AG04450 (cell line): ENCODE data around the gene NEDD4L. TPM values are rescaled to one million over a fixed set of nuclear protein-coding genes. Genes with fewer than 3 reads are reported as not detected.

Source experiments
- CTCF ChIA-PET: fragments of 300-600, 350-600 bp; formaldehyde crosslinking; extraction: SDS; loops from one replicate; lab custom pipeline; 2022; ENCODE audit warnings: antibody characterized with exemption, inconsistent platforms; lab: Charles Lee
- POLR2A ChIA-PET: fragments of 350-600 bp; formaldehyde crosslinking; extraction: SDS; loops from one replicate; lab custom pipeline; 2021; ENCODE audit warnings: antibody characterized with exemption, inconsistent platforms; lab: Yijun Ruan, JAX
- DNase-seq: peaks from one replicate; pipeline ENCODE4 v3.0.0-alpha.2; 2011; ENCODE audit warnings: low read depth, low spot score
- H3K27ac ChIP-seq: one replicate; pipeline ENCODE4 v1.5.1; 2012; ENCODE audit warnings: low read depth, low read length, control low read depth
- H3K27me3 ChIP-seq: one replicate; pipeline ENCODE4 v1.6.0; 2012; ENCODE audit warnings: low read length; ENCODE audit not compliant: control insufficient read depth, insufficient read depth
- H3K4me3 ChIP-seq: 2 replicates; pipeline ENCODE4 v1.5.1; 2011; ENCODE audit warnings: mild to moderate bottlenecking, low read depth, low read length, control low read depth
- H3K9me3 ChIP-seq: 2 replicates; pipeline ENCODE4 v1.5.1; 2012; ENCODE audit warnings: low read length; ENCODE audit not compliant: control insufficient read depth, insufficient read depth
- polyA plus RNA-seq: library from polyadenylated mRNA; depleted of rRNA; stranded (reverse); fragments of >200 nt; gene quantifications from 2 replicates; pipeline ENCODE4 v1.2.3, GENCODE V29; 2011
- TF ChIP-seq, protein P1 (sequence below): IDR thresholded peaks from 2 replicates; pipeline ENCODE4 v1.5.1; 2011; ENCODE audit warnings: low read depth, low read length, control low read depth, inconsistent platforms

Gene NEDD4L
- polyA plus RNA-seq, 1 experiment: 15.0 TPM

DNA sequence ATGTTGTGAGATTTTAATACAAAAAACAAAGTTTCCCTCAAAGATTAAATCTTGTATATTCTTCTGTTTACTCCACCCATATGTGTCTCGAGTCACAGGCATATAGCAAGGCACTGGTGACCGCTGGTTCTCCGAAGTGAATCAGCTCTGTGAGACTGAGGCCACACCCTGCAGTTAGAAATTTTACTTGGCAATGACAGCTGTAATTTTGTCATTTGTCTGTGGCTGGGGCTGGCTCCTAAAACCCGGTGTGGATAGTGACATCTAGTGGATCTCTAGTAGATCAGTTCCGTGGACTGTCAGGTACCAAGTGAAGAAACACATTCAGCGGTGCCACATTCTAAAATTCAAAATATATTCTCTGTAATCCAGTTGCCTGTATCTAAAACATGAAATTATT, 278.0 kb downstream of the NEDD4L start:
- ChIA-PET CTCF (interaction anchor here (0.7 to 1.2 kb wide), 8 partner anchors 8 to 279 kb away, joined by 3 to 5 read pairs (median 4); partner anchors contain the start of gene NEDD4L), POLR2A (no interaction called here)
- Histone ChIP-seq H3K27me3 (no peaks in the 10 kb centered on the region), H3K9me3 (no peaks in the 10 kb centered on the region), H3K4me3 (no peak overlapping the region), H3K27ac (no peak overlapping the region)
- TF ChIP-seq, protein P1, sequence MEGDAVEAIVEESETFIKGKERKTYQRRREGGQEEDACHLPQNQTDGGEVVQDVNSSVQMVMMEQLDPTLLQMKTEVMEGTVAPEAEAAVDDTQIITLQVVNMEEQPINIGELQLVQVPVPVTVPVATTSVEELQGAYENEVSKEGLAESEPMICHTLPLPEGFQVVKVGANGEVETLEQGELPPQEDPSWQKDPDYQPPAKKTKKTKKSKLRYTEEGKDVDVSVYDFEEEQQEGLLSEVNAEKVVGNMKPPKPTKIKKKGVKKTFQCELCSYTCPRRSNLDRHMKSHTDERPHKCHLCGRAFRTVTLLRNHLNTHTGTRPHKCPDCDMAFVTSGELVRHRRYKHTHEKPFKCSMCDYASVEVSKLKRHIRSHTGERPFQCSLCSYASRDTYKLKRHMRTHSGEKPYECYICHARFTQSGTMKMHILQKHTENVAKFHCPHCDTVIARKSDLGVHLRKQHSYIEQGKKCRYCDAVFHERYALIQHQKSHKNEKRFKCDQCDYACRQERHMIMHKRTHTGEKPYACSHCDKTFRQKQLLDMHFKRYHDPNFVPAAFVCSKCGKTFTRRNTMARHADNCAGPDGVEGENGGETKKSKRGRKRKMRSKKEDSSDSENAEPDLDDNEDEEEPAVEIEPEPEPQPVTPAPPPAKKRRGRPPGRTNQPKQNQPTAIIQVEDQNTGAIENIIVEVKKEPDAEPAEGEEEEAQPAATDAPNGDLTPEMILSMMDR: peak; percentile 61
- no peak for DNase-seq

DNA sequence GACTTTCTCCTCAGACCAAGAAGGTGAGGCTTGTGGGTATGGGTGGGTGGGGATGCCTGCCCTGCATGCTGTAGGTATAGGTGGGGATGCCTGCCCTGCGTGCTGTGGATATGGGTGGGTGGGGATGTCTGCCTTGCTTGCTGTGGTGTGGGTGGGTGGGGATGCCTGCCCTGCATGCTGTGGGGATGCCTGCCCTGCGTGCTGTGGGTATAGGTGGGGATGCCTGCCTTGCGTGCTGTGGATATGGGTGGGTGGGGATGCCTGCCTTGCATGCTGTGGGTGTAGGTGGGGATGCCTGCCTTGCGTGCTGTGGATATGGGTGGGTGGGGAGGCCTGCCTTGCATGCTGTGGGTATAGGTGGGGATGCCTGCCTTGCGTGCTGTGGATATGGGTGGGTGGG, 278.4 kb downstream of the NEDD4L start:
- ChIA-PET CTCF (interaction anchor here (0.9 to 1.2 kb wide), 3 partner anchors 141 to 185 kb away, joined by 3 to 4 read pairs (median 3); no protein-coding TSS in a partner anchor), POLR2A (no interaction called here)
- Histone ChIP-seq H3K4me3 (no peak overlapping the region), H3K27ac (no peak overlapping the region), H3K27me3 (no peaks in the 10 kb centered on the region), H3K9me3 (no peaks in the 10 kb centered on the region)
- DNase-seq: no peak
- TF ChIP-seq, protein P1: no peak

GRCh38 chr18:58323866-58324762, 280.1 kb downstream of the NEDD4L start:
- no peaks in the 10 kb centered on the region for H3K9me3 ChIP-seq
- CTCF ChIA-PET: no interaction called here
- DNase-seq: no peak
- no peaks in the 10 kb centered on the region for H3K27me3 ChIP-seq
- TF ChIP-seq, protein P1: no peak
- H3K4me3 ChIP-seq: no peak overlapping the region
- no peak overlapping the region for H3K27ac ChIP-seq
- POLR2A ChIA-PET: no interaction called here

- no peak overlapping the region for H3K27ac ChIP-seq
- ChIA-PET CTCF (interaction anchor here (1.0 to 2.0 kb wide), 2 partner anchors 143 to 190 kb away, joined by 7 to 9 read pairs; no protein-coding TSS in a partner anchor), POLR2A (no interaction called here)
- no peak overlapping the region for H3K4me3 ChIP-seq
- H3K27me3 ChIP-seq: no peaks in the 10 kb centered on the region
- TF ChIP-seq, protein P1: no peak
- no peak for DNase-seq
- H3K9me3 ChIP-seq: no peaks in the 10 kb centered on the region
Observed at GRCh38 chr18:58324824-58325480, 280.9 kb downstream of the NEDD4L start.
